Measurements from ENCODE around the gene SIGLEC15. TPM values are rescaled to one million over a fixed set of nuclear protein-coding genes. Genes with fewer than 3 reads are reported as not detected.
"Not testable (repeated sequence)": the region's sequence is repeated elsewhere in the genome, so short reads cannot be mapped to it uniquely, and the experiment has no call there.

SIGLEC15 gene
- total RNA-seq, 1 donor from 2014 or later = 31.6 TPM

DNA sequence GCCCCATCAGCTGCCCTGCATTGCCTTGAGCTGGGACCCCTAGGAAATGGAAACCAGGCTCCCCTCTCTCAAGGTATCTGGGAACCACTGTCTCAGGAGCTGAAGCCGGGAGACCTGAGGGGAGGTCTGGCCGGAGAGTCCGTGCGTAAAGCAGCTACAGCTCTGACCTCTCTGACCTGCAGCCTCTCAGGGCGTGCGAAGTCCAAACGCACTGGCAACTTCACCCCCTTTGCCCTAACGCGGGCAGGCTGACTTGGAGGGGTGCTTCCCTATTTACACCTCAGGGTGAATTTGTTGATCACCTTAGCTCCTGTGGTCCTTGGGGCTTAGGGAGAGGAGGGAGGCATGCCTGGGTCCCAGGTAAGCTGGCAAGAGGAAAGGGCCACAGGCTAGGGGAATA, 17.5 kb downstream of the SIGLEC15 start:
- no peak overlapping the region for H3K4me3 ChIP-seq (ENCODE audit: low read depth, low read length)
- peaks cover under 1% of the 10 kb centered on the region for H3K27me3 ChIP-seq (ENCODE audit: control insufficient read depth, insufficient read depth, low read length)
- peaks cover 1% of the 10 kb centered on the region for H3K36me3 ChIP-seq (ENCODE audit: control insufficient read depth, insufficient read depth, low read length)
- TF ChIP-seq, protein P1, sequence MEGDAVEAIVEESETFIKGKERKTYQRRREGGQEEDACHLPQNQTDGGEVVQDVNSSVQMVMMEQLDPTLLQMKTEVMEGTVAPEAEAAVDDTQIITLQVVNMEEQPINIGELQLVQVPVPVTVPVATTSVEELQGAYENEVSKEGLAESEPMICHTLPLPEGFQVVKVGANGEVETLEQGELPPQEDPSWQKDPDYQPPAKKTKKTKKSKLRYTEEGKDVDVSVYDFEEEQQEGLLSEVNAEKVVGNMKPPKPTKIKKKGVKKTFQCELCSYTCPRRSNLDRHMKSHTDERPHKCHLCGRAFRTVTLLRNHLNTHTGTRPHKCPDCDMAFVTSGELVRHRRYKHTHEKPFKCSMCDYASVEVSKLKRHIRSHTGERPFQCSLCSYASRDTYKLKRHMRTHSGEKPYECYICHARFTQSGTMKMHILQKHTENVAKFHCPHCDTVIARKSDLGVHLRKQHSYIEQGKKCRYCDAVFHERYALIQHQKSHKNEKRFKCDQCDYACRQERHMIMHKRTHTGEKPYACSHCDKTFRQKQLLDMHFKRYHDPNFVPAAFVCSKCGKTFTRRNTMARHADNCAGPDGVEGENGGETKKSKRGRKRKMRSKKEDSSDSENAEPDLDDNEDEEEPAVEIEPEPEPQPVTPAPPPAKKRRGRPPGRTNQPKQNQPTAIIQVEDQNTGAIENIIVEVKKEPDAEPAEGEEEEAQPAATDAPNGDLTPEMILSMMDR (IDR thresholded peaks at IDR 0.05; ENCODE audit: insufficient read depth, low read length, poor library complexity, severe bottlenecking) = no peak
- no peak for DNase-seq (ENCODE audit: low read depth)

DNA sequence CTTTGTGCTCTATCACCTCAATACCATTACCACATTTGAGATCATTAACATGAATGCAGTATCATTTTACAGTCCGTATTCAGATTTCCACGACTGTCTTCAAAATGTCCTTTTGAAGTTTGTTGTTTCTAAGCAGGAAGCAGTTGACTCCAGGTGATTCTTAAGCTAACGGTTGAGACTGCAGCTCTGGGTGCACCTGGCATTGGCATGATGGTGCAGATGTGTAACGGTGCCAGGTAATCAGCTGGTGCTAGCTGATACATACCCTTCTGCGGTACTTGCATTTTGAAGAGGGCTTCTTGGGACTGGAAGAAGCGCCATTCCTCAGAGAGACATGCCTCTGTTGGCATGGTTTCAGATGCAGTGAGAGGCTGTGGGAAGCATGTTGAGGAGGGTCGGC, 19.5 kb downstream of the SIGLEC15 start:
- Histone ChIP-seq H3K36me3 (ENCODE audit: control insufficient read depth, insufficient read depth, low read length) (no peaks in the 10 kb centered on the region), H3K4me3 (ENCODE audit: low read depth, low read length) (no peak overlapping the region), H3K27me3 (ENCODE audit: control insufficient read depth, insufficient read depth, low read length) (no peaks in the 10 kb centered on the region)
- no peak for DNase-seq (ENCODE audit: low read depth)
- TF ChIP-seq, protein P1 (IDR thresholded peaks at IDR 0.05; ENCODE audit: insufficient read depth, low read length, poor library complexity, severe bottlenecking) = no peak

DNA sequence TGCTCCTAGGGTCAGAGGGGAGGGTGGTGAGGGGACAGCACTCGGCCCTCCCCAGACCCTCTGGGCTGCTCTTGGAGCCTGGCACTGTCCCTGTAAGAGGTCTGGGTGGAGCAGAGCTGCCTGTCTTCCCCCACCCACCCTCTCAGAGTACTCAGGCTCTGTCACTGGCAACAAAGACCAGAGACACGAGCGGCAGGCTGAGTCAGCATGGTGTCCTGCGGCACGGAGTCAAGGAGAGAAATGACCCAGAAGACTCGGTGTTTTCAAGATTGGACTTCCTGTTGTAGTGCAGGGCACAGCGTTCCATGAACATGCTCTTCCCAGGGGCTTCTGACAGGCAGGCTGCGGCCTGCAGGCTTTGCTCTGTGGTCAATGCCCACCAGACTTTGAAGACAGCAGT, 19.9 kb downstream of the SIGLEC15 start:
- DNase-seq (ENCODE audit: low read depth) = no peak
- Histone ChIP-seq H3K36me3 (ENCODE audit: control insufficient read depth, insufficient read depth, low read length) (no peaks in the 10 kb centered on the region), H3K27me3 (ENCODE audit: control insufficient read depth, insufficient read depth, low read length) (no peaks in the 10 kb centered on the region), H3K4me3 (ENCODE audit: low read depth, low read length) (no peak overlapping the region)
- TF ChIP-seq, protein P1 (IDR thresholded peaks at IDR 0.05; ENCODE audit: insufficient read depth, low read length, poor library complexity, severe bottlenecking) = no peak

DNA sequence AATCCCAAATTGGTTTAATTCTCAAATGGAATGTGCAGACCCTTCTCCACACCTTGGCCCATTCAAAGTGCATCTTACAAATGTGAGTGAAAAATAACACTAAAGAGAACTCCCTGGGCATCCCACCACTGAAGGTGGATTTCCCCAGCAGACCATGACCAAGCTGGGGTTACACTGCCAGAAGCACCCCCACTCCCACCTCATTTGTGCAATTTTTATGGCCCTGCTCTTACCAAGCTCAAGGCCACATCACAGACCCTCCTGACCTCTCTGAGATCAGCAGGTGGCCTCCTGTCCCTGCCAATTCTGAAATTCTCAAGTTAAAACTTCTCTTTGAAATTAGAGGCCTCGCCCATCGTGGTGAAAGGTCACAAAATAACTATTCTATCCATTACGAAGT, 21.6 kb downstream of the SIGLEC15 start:
- no peaks in the 10 kb centered on the region for H3K27me3 ChIP-seq (ENCODE audit: control insufficient read depth, insufficient read depth, low read length)
- TF ChIP-seq, protein P1 (IDR thresholded peaks at IDR 0.05; ENCODE audit: insufficient read depth, low read length, poor library complexity, severe bottlenecking) = no peak
- no peak for DNase-seq (ENCODE audit: low read depth)
- H3K36me3 ChIP-seq (ENCODE audit: control insufficient read depth, insufficient read depth, low read length) = no peaks in the 10 kb centered on the region
- H3K4me3 ChIP-seq (ENCODE audit: low read depth, low read length) = no peak overlapping the region

DNA sequence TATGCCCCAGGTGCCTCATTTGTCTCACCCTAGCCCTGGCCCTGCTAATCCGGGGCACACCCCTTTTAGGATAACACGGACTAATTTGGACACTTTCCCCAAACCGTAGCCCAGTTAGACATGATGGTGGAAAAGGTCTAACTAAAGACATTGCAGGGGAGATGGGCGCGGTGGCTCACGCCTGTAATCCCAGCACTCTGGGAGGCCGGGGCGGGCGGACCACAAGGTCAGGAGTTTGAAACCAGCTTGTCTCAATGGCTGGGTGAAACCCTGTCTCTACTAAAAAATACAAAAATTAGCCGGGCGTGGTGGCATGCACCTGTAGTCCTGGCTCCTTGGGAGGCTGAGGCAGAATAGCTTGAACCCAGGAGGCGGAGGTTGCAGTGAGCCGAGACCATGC, 23.2 kb downstream of the SIGLEC15 start:
- DNase-seq (ENCODE audit: low read depth) = not testable (repeated sequence)

DNA sequence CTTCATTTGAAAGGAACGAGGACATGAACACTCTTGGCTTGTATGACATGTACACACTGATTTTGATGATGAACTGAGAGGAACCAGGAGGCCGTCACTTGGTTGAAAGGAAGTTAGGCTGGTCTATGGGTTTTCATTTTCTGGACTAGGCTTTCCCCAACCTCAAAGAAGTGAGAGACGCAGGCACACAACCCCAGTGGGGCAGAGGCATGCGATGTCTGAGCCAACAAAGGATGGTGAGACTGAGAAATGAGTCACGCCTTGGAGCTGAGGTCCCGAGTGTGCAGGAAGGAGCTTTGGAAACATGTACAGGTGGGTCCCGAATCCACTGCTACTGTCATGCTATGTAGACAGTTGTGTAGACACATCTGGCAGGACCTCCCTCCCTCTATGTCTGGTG, 24.1 kb downstream of the SIGLEC15 start:
- Histone ChIP-seq H3K4me3 (ENCODE audit: low read depth, low read length) (no peak overlapping the region), H3K36me3 (ENCODE audit: control insufficient read depth, insufficient read depth, low read length) (peaks cover 2% of the 10 kb centered on the region), H3K27me3 (ENCODE audit: control insufficient read depth, insufficient read depth, low read length) (no peaks in the 10 kb centered on the region)
- TF ChIP-seq, protein P1 (IDR thresholded peaks at IDR 0.05; ENCODE audit: insufficient read depth, low read length, poor library complexity, severe bottlenecking) = no peak
- no peak for DNase-seq (ENCODE audit: low read depth)

More for the DNA sequence above, 23.2 kb downstream of the SIGLEC15 start:
- not testable (repeated sequence) for H3K4me3 ChIP-seq (ENCODE audit: low read depth, low read length); H3K36me3 ChIP-seq (ENCODE audit: control insufficient read depth, insufficient read depth, low read length); H3K27me3 ChIP-seq (ENCODE audit: control insufficient read depth, insufficient read depth, low read length)
